CD14-positive monocyte (primary cell): Measurements from ENCODE around the gene LAMB3. TPM values are rescaled to one million over a fixed set of nuclear protein-coding genes. Genes with fewer than 3 reads are reported as not detected.

Experiments
- DNase-seq, 3 donors: peaks; one replicate each; pipeline ENCODE4 v3.0.0-alpha.2; 2011 to 2022
- H2AFZ ChIP-seq: 2 replicates; pipeline ENCODE4 v1.6.0; 2012; ENCODE audit warnings: mild to moderate bottlenecking, low read depth, low read length, inconsistent platforms; ENCODE audit not compliant: insufficient read depth, poor library complexity, severe bottlenecking
- H3K27ac ChIP-seq, 2 donors: 1 replicate in 1 of 2; 2 replicates in 1 of 2; pipeline ENCODE4 v1.5.1; 2012 to 2013; ENCODE audit warnings: low read length in 2 of 2, control low read depth in 1 of 2, inconsistent platforms in 1 of 2, low read depth in 1 of 2, mild to moderate bottlenecking in 1 of 2
- H3K27me3 ChIP-seq, 2 donors: one replicate each; pipeline versions ENCODE4 v1.6.0 to v1.6.1; 2011 to 2013; ENCODE audit warnings: low read length in 2 of 2; ENCODE audit not compliant: control insufficient read depth in 2 of 2, insufficient read depth in 2 of 2
- H3K36me3 ChIP-seq, 2 donors: replicated peaks in 1 of 2; 1 replicate in 1 of 2; 2 replicates in 1 of 2; pipeline versions ENCODE4 v1.5.1 to v1.6.1; 2012 to 2013; ENCODE audit warnings: low read length in 2 of 2, control low read depth in 1 of 2, inconsistent platforms in 1 of 2, mild to moderate bottlenecking in 1 of 2; ENCODE audit not compliant: insufficient read depth in 2 of 2, control insufficient read depth in 1 of 2
- H3K4me1 ChIP-seq, 2 donors: 1 replicate in 1 of 2; 2 replicates in 1 of 2; pipeline versions ENCODE4 v1.5.1 to v1.6.1; 2012 to 2013; ENCODE audit warnings: low read length in 2 of 2, control low read depth in 1 of 2, inconsistent platforms in 1 of 2, mild to moderate bottlenecking in 1 of 2, moderate library complexity in 1 of 2; ENCODE audit not compliant: insufficient read depth in 2 of 2, control insufficient read depth in 1 of 2
- H3K4me2 ChIP-seq: replicated peaks from 2 replicates; pipeline ENCODE3; 2012; ENCODE audit warnings: low read length, moderate library complexity, mild to moderate bottlenecking; ENCODE audit not compliant: poor library complexity, severe bottlenecking; ENCODE audit errors: extremely low read depth
- H3K4me3 ChIP-seq, 3 experiments: fragments of 200-600 bp in 1 of 3; sonication (generic) in 1 of 3; replicated peaks in 1 of 3; 1 replicate in 2 of 3; 2 replicates in 1 of 3; pipeline ENCODE4 v1.5.1; 2011 to 2013; ENCODE audit warnings: low read length in 3 of 3, mild to moderate bottlenecking in 3 of 3, control low read depth in 2 of 3, low read depth in 2 of 3, inconsistent platforms in 1 of 3, moderate library complexity in 1 of 3
- H3K79me2 ChIP-seq: 2 replicates; pipeline ENCODE4 v1.6.0; 2012; ENCODE audit warnings: mild to moderate bottlenecking, control low read depth, inconsistent platforms, low read length, moderate library complexity; ENCODE audit not compliant: insufficient read depth
- H3K9ac ChIP-seq: 2 replicates; pipeline ENCODE4 v1.6.0; 2017; ENCODE audit warnings: low read length, mild to moderate bottlenecking; ENCODE audit not compliant: insufficient read depth, poor library complexity, severe bottlenecking
- H3K9me3 ChIP-seq, 2 donors: replicated peaks in 1 of 2; 1 replicate in 1 of 2; 2 replicates in 1 of 2; pipeline versions ENCODE4 v1.5.1 to v1.6.1; 2012 to 2013; ENCODE audit warnings: low read length in 2 of 2, control low read depth in 1 of 2; ENCODE audit not compliant: control insufficient read depth in 1 of 2, insufficient read depth in 1 of 2
- H4K20me1 ChIP-seq: 2 replicates; pipeline ENCODE4 v1.6.0; 2012; ENCODE audit warnings: mild to moderate bottlenecking, low read length, control low read depth, moderate library complexity; ENCODE audit not compliant: insufficient read depth
- H3K27ac Mint-ChIP-seq, 7 donors: one replicate each; pipeline ENCODE4 v1.8.0; 2020; ENCODE audit warnings: mild to moderate bottlenecking in 7 of 7, mixed read lengths in 7 of 7, moderate library complexity in 6 of 7, inconsistent platforms in 2 of 7
- H3K27me3 Mint-ChIP-seq, 3 donors: one replicate each; pipeline ENCODE4 v1.8.0; 2021 to 2022; ENCODE audit warnings: low read depth in 3 of 3, mild to moderate bottlenecking in 3 of 3, mixed read lengths in 3 of 3, moderate library complexity in 3 of 3, inconsistent platforms in 1 of 3
- H3K36me3 Mint-ChIP-seq, 2 donors: one replicate each; pipeline ENCODE4 v1.8.0; 2020; ENCODE audit warnings: mixed read lengths in 2 of 2, inconsistent platforms in 1 of 2, mild to moderate bottlenecking in 1 of 2
- H3K4me1 Mint-ChIP-seq: one replicate; pipeline ENCODE4 v1.8.0; 2020; ENCODE audit warnings: mild to moderate bottlenecking, mixed read lengths
- H3K4me3 Mint-ChIP-seq, 2 donors: one replicate each; pipeline ENCODE4 v1.8.0; 2020; ENCODE audit warnings: mild to moderate bottlenecking in 2 of 2, mixed read lengths in 2 of 2, moderate library complexity in 1 of 2
- H3K9me3 Mint-ChIP-seq, 7 donors: one replicate each; pipeline ENCODE4 v1.8.0; 2020 to 2022; ENCODE audit warnings: mixed read lengths in 7 of 7, mild to moderate bottlenecking in 6 of 7, moderate library complexity in 6 of 7, inconsistent platforms in 2 of 7
- WGBS: methylation state at CpG from one replicate; pipeline ENCODE4 v1.1.5; 2013; ENCODE audit warnings: missing lambda C conversion rate; ENCODE audit not compliant: insufficient coverage; 5-methylcytosine and 5-hydroxymethylcytosine counted together
- intact Hi-C, 2 donors: fragments of 100-400 bp; cut with micrococcal nuclease; formaldehyde crosslinking; loops; one replicate each; pipeline versions ENCODE4 v1.15.0 to v1.15.1; 2023
- polyA plus RNA-seq, 3 donors: library from polyadenylated mRNA; depleted of rRNA in 1 of 3; unstranded in 2 of 3; stranded (reverse) in 1 of 3; fragments of 300-500 nt in 2 of 3; fragments of >200 nt in 1 of 3; fragmentation: Illumina TruSeq in 2 of 3; gene quantifications; 1 replicate in 2 of 3; 2 replicates in 1 of 3; pipeline ENCODE4 v1.2.3, GENCODE V29; 2012 to 2021
- TF ChIP-seq, protein P1 (sequence below): fragments of 200-600 bp; IDR thresholded peaks from one replicate; pipeline ENCODE4 v1.8.0; 2022; ENCODE audit warnings: antibody characterized with exemption, mild to moderate bottlenecking

The LAMB3 gene
- polyA plus RNA-seq, 3 donors = 0.29 to 0.67 (median 0.30) TPM

- H3K9ac ChIP-seq = no peak overlapping the region
- intact Hi-C loops = loop anchor here in 1 of 2 donors (5.0 to 10.0 kb wide), 3 partner anchors 49 to 66 kb away; partner anchors contain the start of gene G0S2
- peaks cover 20% of the 10 kb centered on the region in 2 donors for H3K4me1 ChIP-seq
- H4K20me1 ChIP-seq = no peaks in the 10 kb centered on the region
- H3K27ac ChIP-seq = no peak overlapping the region
- Mint-ChIP-seq H3K27ac (peak overlapping the region in 6 of 7 donors; percentile 41 to 93 (median 72)), H3K36me3 (no peaks in the 10 kb centered on the region), H3K4me3 (no peak overlapping the region), H3K9me3 (peaks cover 0 to 8% (median 4%) of the 10 kb centered on the region in 7 donors), H3K27me3 (peaks cover 19 to 37% (median 31%) of the 10 kb centered on the region in 3 donors), H3K4me1 (peaks cover 27% of the 10 kb centered on the region)
- WGBS = 96% methylated on average over 18 of the region's 18 CpGs
- H3K27me3 ChIP-seq = peaks cover 0 to 8% of the 10 kb centered on the region in 2 donors
- no peak overlapping the region for H3K4me3 ChIP-seq
- no peak overlapping the region for H3K4me2 ChIP-seq
- H2AFZ ChIP-seq = no peak overlapping the region
- H3K79me2 ChIP-seq = no peaks in the 10 kb centered on the region
- no peaks in the 10 kb centered on the region for H3K36me3 ChIP-seq
- TF ChIP-seq, protein P1, sequence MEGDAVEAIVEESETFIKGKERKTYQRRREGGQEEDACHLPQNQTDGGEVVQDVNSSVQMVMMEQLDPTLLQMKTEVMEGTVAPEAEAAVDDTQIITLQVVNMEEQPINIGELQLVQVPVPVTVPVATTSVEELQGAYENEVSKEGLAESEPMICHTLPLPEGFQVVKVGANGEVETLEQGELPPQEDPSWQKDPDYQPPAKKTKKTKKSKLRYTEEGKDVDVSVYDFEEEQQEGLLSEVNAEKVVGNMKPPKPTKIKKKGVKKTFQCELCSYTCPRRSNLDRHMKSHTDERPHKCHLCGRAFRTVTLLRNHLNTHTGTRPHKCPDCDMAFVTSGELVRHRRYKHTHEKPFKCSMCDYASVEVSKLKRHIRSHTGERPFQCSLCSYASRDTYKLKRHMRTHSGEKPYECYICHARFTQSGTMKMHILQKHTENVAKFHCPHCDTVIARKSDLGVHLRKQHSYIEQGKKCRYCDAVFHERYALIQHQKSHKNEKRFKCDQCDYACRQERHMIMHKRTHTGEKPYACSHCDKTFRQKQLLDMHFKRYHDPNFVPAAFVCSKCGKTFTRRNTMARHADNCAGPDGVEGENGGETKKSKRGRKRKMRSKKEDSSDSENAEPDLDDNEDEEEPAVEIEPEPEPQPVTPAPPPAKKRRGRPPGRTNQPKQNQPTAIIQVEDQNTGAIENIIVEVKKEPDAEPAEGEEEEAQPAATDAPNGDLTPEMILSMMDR = no peak
- no peaks in the 10 kb centered on the region for H3K9me3 ChIP-seq
- DNase-seq = no peak
Measured at GRCh38 chr1:209625791-209626285, 26.4 kb downstream of the LAMB3 start.

GRCh38 chr1:209624558-209625549 is 27.4 kb downstream of the LAMB3 start:
- H3K9me3 Mint-ChIP-seq = peaks cover 0 to 8% (median 4%) of the 10 kb centered on the region in 7 donors
- intact Hi-C loops = loop anchor here in 1 of 2 donors (5.0 to 10.0 kb wide), 3 partner anchors 48 to 67 kb away; partner anchors contain the start of gene G0S2
- 93% methylated on average over 4 of the region's 15 CpGs for WGBS
- Histone ChIP-seq H4K20me1 (no peaks in the 10 kb centered on the region), H3K27me3 (peaks cover 0 to 4% of the 10 kb centered on the region in 2 donors), H3K4me2 (no peak overlapping the region), H3K36me3 (no peaks in the 10 kb centered on the region), H3K9ac (no peak overlapping the region), H3K27ac (no peak overlapping the region), H3K4me1 (peaks cover 20% of the 10 kb centered on the region in 2 donors), H3K79me2 (no peaks in the 10 kb centered on the region), H3K9me3 (no peaks in the 10 kb centered on the region), H3K4me3 (no peak overlapping the region), H2AFZ (no peak overlapping the region)
- peak in 1 of 3 donors; percentile 43 for DNase-seq
- H3K27me3 Mint-ChIP-seq = peaks cover 16 to 33% (median 26%) of the 10 kb centered on the region in 3 donors
- TF ChIP-seq, protein P1 = no peak
- peak overlapping the region in 4 of 7 donors; percentile 5 to 58 (median 47) for H3K27ac Mint-ChIP-seq
- H3K36me3 Mint-ChIP-seq = no peaks in the 10 kb centered on the region
- peaks cover 30% of the 10 kb centered on the region for H3K4me1 Mint-ChIP-seq
- no peak overlapping the region for H3K4me3 Mint-ChIP-seq
